AG20443 (cell line): Measurements from ENCODE around the gene DERL3.

ENCODE experiments used
- DNase-seq: peaks from one replicate; pipeline ENCODE4 v3.0.0; 2012; ENCODE audit warnings: low spot score, mixed read lengths

DERL3 gene

DNA sequence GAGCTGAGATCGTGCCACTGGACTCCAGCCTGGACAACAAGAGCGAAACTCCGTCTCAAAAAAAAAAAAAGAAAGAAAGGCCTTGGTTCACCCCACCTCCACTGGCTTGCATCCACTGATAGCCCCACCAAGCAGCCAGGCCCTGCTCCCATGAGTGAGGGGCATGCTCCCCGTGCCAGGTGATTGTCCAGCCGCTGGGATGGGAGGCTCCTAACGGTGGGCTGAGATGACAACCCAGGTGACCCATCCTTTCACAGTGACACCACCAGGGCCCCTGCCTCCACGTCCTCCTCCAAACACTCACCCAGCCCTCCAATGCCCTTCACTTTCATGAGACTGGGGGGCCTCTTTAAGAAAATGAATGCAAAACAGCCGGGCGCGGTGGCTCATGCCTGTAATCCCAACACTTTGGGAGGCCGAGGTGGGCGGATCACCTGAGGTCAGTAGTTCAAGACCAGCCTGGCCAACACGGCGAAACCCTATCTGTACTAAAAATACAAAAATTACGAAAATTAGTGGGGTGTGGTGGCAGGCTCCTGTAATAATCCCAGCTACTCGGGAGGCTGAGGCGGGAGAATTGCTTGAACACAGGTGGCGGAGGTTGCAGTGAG is 8.6 kb upstream of the DERL3 start:
- no peak for DNase-seq

DNA sequence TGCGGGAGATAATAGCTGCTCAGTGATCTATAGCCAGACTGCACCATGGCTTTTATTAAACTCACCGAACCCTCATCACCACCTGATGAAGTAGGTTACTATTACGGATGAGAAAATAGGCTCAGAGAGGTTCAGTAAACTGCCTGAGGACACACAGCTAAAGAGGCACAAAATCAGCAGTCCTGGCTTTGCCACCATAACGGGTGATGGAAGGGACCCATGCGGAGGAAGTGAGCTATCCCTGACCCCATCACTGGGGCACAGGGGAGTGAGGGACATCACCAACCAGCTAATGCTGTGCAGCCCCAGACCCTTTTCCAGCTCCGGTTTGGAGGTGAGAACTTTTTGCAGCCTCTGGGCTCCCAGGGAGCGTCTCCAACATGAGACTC is 7.3 kb upstream of the DERL3 start:
- DNase-seq = no peak

- DNase-seq = no peak
Observed at GRCh38 chr22:23845265-23846080, 6.7 kb upstream of the DERL3 start.

- no peak for DNase-seq
Observed at GRCh38 chr22:23844739-23845202, 6.0 kb upstream of the DERL3 start.

GRCh38 chr22:23842599-23842998 is 3.8 kb upstream of the DERL3 start:
- no peak for DNase-seq

DNA sequence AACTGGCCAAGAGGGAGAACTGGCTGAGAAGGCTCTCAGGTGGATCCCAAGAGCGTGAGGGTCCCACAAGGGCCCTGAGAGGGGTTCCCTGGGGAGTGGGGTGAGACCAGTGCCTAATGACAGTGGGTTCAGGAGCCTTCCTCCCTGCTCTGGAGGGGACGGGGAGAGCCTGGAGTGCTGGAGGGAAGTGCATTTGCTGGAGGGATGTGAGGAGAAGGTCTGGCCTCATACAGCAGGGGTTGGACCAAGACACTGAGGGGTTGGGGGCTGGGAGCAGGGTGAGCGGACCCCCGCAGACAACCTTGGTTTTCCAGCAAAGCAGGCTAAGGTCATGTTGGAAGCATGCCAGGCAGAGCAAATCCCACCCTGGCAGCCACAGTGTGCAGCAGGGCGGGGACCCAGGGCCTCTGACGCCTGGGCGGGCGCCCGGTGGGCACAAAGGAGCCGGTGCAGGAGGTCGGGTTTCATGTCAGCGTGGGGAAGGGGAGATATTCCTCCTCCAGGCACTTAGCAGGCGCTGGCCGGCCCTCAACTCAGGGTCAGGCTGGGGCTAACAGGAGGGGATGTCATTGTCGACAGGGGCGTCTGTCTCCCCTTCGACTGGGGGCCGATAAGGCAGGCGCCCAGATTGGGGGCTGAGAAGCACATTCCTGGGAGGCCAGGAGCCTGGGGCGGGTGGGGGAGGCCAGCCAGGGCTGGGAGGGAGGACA is 3.1 kb upstream of the DERL3 start:
- DNase-seq = no peak

DNA sequence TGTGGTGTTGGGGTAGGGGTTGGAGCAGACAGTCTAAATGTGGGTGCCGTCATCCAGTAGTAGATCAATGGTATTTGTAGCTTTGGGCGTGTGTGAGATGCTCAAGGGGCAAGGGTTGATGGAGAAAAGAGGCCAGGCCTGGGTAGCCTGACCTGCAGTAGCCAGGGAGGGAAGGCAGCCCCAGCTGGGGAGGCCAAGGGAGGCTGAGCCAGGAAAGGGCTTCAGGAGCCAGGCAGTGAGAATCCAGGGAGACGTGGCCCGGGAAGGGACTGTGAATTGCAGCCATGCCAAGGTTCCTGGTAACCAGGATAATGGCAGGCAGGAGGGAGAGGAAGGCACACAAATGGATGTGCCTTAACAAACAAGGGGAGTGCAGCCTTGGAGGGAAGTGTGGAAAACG is 2.5 kb upstream of the DERL3 start:
- DNase-seq = no peak

- DNase-seq = no peak
Observed at GRCh38 chr22:23840026-23840425, 1.2 kb upstream of the DERL3 start.

GRCh38 chr22:23837911-23838680 is 710 bp downstream of the DERL3 start:
- no peak for DNase-seq

- no peak for DNase-seq
Observed at GRCh38 chr22:23837496-23837859, 1.3 kb downstream of the DERL3 start.

- no peak for DNase-seq
Observed at GRCh38 chr22:23836692-23837495, 1.9 kb downstream of the DERL3 start.

DNA sequence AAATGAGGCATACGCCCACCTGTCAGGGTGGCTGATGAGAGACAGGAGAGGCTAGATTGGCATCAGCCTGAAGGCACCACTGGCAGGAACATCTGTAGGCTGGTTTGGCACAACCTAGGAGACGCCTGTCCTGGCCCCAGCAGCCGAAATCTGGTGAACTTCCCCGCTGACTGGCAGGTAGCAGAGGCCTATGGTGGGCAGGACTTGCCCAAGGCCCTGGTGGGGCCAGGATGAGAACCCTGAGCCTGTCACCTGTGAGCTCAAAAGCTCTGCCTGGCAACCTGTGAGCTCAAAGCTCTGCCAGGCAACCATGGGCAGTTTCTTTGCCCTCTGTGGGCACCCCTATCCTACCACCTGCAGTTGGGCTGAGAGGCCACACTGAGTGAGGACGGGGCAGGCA is 2.5 kb downstream of the DERL3 start:
- no peak for DNase-seq

- DNase-seq = no peak
Observed at GRCh38 chr22:23835484-23836144, 3.2 kb downstream of the DERL3 start.

DNA sequence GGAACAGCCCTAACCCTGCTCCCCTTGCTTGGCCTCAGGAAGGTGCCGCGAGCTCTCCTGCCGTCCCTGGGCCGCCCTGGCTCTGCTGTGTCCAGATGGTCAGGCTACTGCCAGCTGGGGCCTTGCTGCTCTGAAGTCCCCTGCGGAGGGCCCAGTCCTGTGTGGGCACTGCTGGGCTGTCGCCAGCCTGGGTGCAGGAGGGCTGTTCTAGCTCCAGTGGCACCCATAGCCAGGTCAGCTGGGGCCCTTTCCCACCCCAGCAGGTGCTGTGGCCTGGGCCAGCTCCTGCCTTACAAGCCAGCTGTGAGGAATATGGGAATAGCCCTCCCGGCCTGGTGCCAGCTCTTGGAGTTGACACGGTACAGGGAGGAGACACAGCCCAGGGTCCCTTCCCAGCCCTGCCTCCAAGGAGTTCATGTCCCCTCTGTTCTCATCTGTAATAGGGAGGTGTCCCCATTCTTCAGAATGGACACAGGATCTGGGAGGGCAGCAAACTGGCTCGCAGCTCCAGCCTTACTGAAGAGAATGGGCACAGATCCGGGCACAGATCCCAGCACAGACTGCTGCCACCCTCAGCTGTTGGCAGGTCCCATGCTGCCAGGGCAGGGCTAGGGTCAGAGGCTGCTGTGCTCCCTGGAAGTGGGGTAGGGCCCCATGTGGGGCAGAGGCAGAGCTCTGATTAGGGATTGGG is 3.9 kb downstream of the DERL3 start:
- no peak for DNase-seq

DNA sequence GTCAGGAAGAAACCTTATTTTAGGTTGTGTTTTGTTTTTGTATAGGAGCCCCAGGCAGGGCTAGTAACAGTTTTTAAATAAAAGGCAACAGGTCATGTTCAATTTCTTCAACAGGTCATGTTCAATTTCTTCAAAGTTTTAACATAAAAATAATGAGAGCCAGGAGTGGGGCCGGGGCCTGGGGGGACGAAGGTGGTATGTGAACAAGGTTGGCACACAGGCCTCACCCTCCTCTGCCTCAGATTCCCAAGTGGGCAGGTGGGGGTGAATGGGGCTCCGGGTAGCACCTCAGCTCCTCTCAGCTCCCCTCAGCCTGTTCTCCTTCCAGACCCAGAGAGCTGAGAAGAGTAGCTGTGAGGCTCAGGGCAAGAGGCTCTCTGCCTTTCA is 4.4 kb downstream of the DERL3 start:
- DNase-seq = no peak

GRCh38 chr22:23833911-23834317 is 4.9 kb downstream of the DERL3 start:
- no peak for DNase-seq

GRCh38 chr22:23833017-23833751 is 5.6 kb downstream of the DERL3 start:
- no peak for DNase-seq

DNA sequence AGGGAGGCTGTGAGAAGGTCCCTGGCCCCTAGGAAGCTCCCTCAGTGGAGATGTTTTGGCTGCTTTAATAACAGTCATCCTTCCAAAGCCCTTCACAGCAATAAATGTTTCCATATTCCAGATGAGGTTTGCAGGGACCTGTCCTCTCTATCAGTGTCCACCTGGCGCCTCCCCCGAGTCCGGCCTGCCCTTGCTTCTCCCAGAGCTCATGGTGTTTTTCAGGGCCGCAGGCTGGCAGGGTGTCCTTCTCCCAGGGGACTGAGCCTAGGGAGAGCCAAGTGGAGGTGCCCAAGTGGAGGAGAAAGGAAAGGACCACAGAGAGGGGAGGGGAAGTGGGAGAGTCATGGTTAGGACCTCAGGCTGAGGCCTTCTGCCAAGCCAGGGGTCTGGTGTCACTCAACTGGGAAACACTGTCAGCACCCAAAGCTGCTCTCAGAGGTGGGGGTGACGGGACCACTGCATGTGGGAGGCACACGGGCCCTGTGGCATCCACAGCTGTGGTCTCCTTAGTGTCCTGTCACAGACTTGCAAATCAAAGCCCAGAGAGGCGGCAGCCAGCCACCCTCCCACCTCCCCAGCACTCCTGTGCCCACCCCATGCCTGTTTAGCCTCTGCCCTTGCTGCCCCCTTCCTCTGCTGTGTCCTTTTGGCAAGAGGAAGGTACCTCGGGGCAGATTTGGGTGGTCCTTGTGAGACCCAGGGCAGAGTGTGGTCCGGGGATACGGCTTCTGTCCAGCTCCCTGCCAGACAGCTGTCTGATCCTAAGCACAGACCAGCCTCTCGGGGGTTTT is 6.4 kb downstream of the DERL3 start:
- no peak for DNase-seq

DNA sequence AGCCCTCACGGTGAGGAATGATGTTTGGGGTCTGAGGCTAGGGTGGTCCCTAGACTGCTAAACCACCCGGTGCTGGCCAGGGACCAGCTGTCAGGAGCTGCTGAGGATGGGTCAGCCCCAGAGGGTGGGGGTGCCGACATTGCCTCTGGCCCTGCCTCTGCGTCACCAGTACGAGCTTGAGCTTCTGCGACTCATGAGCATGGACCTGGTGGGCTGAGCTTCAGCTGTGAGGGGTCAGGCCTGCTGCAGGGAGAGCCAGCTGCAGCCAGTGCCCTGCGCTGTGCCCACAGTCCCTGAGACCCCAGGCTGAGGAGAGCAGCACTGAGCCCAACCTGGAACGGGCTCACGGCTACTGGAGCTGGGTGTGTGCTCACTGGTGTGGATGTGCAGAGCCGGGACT is 7.0 kb downstream of the DERL3 start:
- no peak for DNase-seq
